Esophagus mucosa (tissue), 1 donor: ENCODE data around the gene TAS2R30. TPM values are rescaled to one million over a fixed set of nuclear protein-coding genes. Genes with fewer than 3 reads are reported as not detected.
"Not testable (repeated sequence)": the region's sequence is repeated elsewhere in the genome, so short reads cannot be mapped to it uniquely, and the experiment has no call there.

Experiments
- ATAC-seq: fragments of 200-7000 bp; cut with Tn5 transposase; one replicate; pipeline ENCODE4 v1.9.1; 2020
- total RNA-seq: library from RNA; stranded (reverse); gene quantifications from one replicate; pipeline ENCODE4 v1.2.4, GENCODE V29; 2023
- donor health status: DM: yes; HTN: yes; CAD: no.

TAS2R30 gene
- total RNA-seq, 1 donor from 2014 or later = 1.1 TPM

DNA sequence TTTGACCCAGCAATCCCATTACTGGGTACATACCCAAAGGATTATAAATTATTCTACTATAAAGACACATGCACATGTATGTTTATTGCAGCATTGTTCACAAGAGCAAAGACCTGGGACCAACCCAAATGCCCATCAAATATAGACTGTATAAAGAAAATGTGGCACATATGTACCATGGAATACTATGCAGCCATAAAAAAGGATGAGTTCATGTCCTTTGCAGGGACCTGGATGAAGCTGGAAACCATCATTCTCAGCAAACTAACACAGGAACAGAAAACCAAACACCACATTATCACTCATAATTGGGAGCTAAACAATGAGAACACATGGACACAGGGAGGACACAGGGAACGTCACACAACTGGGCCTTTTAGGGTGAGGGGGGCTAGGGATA, 20.3 kb downstream of the TAS2R30 start:
- ATAC-seq = not testable (repeated sequence)

DNA sequence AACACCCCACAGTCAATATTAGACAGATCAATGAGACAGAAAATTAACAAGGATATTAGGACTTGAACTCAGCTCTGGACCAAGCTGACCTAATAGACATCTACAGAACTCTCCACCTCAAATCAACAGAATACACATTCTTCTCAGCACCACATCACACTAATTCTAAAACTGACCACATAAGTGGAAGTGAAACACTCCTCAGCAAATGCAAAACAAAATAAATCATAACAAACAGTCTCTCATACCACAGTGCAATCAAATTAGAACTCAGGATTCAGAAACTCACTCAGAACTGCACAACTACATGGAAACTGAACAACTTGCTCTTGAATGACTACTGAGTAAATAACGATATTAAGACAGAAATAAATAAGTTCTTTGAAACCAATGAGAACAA, 23.2 kb downstream of the TAS2R30 start:
- not testable (repeated sequence) for ATAC-seq

DNA sequence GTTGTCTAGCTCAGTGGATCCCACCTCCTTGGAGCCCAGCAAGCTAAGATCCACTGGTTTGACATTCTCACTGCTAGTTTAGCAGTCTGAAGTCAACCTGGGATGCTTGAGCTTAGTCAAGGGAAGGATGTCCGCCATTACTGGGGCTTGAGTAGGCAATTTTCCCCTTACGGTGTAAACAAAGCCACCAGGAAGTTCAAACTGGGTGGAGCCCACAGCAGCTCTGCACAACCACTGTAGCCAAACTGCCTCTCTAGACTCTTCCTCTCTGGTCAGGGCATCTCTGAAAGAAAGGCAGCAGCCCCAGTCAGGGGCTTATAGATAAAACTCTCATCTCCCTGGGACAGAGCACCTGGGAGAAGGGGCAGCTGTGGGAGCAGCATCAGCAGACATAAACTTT, 25.6 kb downstream of the TAS2R30 start:
- no peak for ATAC-seq

DNA sequence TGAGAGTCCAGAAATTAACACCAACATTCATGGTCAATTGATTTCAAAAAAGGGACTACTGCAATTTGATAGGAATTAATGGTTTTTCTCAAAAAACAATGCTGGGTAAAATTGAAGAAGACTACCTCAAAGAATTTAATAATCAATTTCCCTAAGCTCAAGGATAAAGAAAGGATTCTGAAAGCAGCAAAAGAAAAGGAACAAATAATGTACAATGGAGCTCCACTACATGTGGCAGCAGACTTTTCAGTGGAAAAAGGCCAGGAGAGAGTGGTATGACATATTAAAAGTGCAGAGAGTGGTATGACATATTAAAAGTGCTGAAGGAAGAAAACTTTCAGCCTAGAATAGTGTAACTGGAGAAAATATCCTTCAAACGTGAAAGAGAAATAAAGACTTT, 26.7 kb downstream of the TAS2R30 start:
- ATAC-seq = no peak

DNA sequence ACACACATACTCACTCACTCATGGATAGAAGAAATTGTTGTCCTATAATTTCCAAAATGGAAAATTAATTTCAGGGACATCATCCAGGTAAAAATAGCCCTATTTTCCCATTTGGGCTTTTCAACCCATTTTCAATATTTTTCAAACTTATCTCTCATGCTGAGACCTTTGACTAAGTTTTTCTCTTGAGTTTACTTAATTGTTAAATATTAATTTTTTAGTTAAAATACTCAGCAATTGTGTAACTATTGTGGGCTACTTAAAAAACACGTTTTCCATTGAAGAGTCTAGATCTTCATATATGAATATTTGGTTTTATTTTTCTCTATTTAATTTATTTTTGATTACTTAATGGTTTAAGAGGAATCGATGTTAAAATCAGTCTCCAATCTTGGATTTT, 28.2 kb downstream of the TAS2R30 start:
- no peak for ATAC-seq

DNA sequence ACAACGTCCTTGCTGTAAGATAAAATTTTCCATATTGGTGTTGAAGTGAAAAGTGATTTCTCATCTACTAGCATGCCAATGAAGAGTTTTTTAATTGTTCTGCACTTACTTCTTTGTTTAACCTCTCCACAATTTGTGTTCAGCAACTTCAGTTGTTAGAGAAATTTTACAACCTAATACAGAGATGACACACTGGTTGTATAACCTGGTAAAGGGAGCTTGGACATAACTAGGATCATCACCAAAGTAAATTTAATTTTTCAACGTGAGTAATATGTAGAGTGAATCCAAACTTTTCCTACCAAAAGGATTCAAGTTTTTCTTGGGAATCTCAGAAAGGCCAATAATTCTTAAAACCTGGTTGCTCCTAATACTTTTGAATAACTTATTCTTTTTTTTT, 28.9 kb downstream of the TAS2R30 start:
- no peak for ATAC-seq

DNA sequence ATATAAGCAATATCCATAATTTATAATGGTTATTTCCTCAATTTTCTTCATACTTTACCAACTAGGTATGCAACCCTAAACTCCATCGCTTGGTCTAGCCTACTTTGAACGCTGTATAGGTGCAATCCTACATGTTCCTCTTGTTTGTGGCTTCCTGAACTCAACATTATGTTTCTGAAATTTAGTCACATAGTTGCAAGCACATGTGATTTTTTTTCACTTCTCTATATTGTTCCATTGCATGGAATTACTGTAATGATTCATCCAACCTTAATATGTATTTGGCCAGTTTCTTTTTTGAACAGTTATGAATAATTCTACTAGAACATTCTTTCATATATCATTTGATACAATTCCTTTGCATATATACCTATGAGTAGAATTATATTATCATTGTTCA, 39.5 kb downstream of the TAS2R30 start:
- not testable (repeated sequence) for ATAC-seq

DNA sequence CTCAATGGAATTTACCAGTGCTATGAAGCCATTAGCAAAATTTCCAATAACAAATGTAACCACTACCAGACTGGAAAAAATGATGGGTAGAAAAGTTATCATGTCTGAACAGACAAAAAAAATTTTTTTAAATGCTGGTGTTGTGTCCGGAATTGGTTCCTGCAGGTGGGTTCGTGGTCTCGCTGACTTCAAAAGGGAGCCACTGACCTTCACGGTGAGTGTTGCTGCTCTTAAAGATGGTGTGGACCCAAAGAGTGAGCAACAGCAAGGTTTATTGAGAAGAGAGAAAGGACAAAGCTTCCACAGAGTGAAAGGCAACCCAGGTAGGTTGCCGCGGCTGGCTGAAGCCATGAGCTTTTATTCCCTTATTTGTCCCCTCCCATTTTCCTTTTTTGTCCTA, 42.3 kb downstream of the TAS2R30 start, which contains the start of gene TAS2R43:
TAS2R43 (minus strand) TSS at position 186 of the 400 bp plus-strand sequence; CDS start at position 102, 84 bp downstream.
- ATAC-seq = no peak

DNA sequence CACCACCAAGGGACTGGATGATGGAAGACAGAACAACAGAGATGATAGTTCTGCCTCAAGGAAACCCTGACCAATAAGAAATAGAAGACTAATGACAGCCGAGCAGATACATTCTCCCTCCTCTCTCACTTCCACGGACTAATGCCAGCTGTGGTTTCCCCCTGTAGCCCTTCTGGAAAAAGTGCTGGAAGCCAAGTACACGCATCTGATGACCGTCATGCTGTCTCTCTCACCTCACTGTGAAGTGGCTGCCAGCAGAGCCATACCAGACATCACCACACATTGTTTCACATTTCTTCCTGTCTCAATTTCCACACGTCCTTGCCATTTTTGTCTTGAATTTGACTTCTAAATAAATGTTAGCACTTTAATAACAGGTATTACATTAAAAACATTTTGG, 45.2 kb downstream of the TAS2R30 start:
- ATAC-seq = no peak

DNA sequence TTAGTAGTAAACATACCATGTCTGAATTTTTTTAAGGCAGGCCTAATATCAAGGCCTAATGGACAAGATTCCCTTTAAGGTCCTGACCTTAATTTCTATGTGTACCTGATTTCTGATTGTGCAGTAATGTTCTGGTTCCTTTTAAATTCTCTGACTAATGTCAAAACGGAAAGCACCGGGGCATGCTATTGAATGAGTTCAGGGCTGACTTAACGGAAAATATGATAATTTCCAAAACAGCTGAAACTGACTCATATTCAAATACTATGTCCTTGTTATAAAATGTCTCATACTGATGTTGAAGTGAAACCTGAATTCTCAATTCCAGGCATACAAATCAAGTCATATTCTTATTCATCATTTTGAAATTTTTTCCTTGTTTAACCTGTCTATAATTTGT, 49.0 kb downstream of the TAS2R30 start:
- no peak for ATAC-seq

Other genes with a start within 250 kb of the TAS2R30 start
- gene TAS2R13, start 225.1 kb downstream of the TAS2R30 start, total RNA-seq = 0.44 TPM
- gene PRH2, start 205.4 kb downstream of the TAS2R30 start, total RNA-seq = not detected
- 0.80 TPM for gene TAS2R14, start 195.4 kb downstream of the TAS2R30 start, total RNA-seq
- 0.68 TPM for gene TAS2R50, start 147.7 kb downstream of the TAS2R30 start, total RNA-seq
- 0.96 TPM for gene TAS2R20, start 136.3 kb downstream of the TAS2R30 start, total RNA-seq
- gene TAS2R19, start 112.0 kb downstream of the TAS2R30 start, total RNA-seq = 1.2 TPM
- gene TAS2R31, start 103.2 kb downstream of the TAS2R30 start, total RNA-seq = 0.92 TPM
- 0.40 TPM for gene TAS2R46, start 72.3 kb downstream of the TAS2R30 start, total RNA-seq
- 0.84 TPM for gene TAS2R43, start 42.3 kb downstream of the TAS2R30 start, total RNA-seq
- 4.0 TPM for gene SMIM10L1, start 36.5 kb upstream of the TAS2R30 start, total RNA-seq
- gene TAS2R42, start 52.3 kb upstream of the TAS2R30 start, total RNA-seq = not detected
- gene PRB3, start 135.1 kb upstream of the TAS2R30 start, total RNA-seq = not detected
- not detected for gene PRB4, start 175.8 kb upstream of the TAS2R30 start, total RNA-seq